Testis (tissue), 3 donors: ENCODE results near the gene FARP2. TPM values are rescaled to one million over a fixed set of nuclear protein-coding genes. Genes with fewer than 3 reads are reported as not detected.

Experiments
- DNase-seq: peaks from one replicate; pipeline ENCODE4 v3.0.0-alpha.2; 2019
- H3K27ac ChIP-seq, 2 donors: fragments of 200-600 bp; sonication (generic); one replicate each; pipeline ENCODE4 v1.5.1; 2019
- H3K27me3 ChIP-seq: fragments of 200-600 bp; sonication (generic); one replicate; pipeline ENCODE4 v1.5.1; 2019
- H3K36me3 ChIP-seq: fragments of 200-600 bp; sonication (generic); one replicate; pipeline ENCODE4 v1.5.1; 2017; ENCODE audit warnings: low read depth; ENCODE audit errors: missing control alignments
- H3K4me1 ChIP-seq: fragments of 200-600 bp; sonication (generic); one replicate; pipeline ENCODE4 v1.5.1; 2019
- H3K4me3 ChIP-seq, 2 donors: fragments of 200-600 bp; sonication (generic); one replicate each; pipeline ENCODE4 v1.5.1; 2017 to 2019
- H3K9me3 ChIP-seq: fragments of 200-600 bp; sonication (generic); one replicate; pipeline ENCODE4 v1.5.1; 2017
- POLR2A ChIP-seq: fragments of 450-650 bp; IDR thresholded peaks from one replicate; pipeline ENCODE4 v1.6.1; 2017; ENCODE audit warnings: antibody characterized with exemption, mild to moderate bottlenecking, moderate library complexity
- WGBS, 2 donors: methylation state at CpG; one replicate each; pipeline ENCODE4 v1.1.5; 2018; 5-methylcytosine and 5-hydroxymethylcytosine counted together
- intact Hi-C: fragments of 100-400 bp; cut with DNase I; formaldehyde crosslinking; loops from one replicate; pipeline ENCODE4 v1.15.1; 2023; ENCODE audit warnings: low total_unique reads
- polyA plus RNA-seq: library from polyadenylated mRNA; stranded (reverse); fragments of 350-450 nt; fragmentation: Illumina TruSeq; extraction: RNeasy Lipid Tissue Mini Kit (QIAGEN cat#74804); gene quantifications from one replicate; pipeline ENCODE4 v1.2.3, GENCODE V29; 2014; ENCODE audit warnings: low read depth, low replicate concordance; ENCODE audit not compliant: insufficient read depth
- total RNA-seq, 2 donors: library from RNA; depleted of rRNA; stranded (reverse); fragments of >200 nt; gene quantifications; one replicate each; pipeline ENCODE4 v1.2.3, GENCODE V29; 2016
- TF ChIP-seq, protein P1 (sequence below), 3 experiments: fragments of 450-650 bp in 2 of 3; fragments of 200-600 bp in 1 of 3; sonication (generic) in 1 of 3; IDR thresholded peaks; one replicate each; pipeline ENCODE4 v1.5.1; 2016 to 2019; ENCODE audit warnings: antibody characterized with exemption in 3 of 3, mild to moderate bottlenecking in 2 of 3, moderate library complexity in 1 of 3

The FARP2 gene
- total and polyA plus RNA-seq, 3 donors from 2014 or later = 69.8 to 145 (median 78.1) TPM

- no peak for DNase-seq
- 67 to 76% methylated on average over 2 of the region's 2 CpGs for WGBS, 2 donors
- intact Hi-C loops = no loop called here
- no peak overlapping the region for H3K27ac ChIP-seq
- no peak for TF ChIP-seq POLR2A
- TF ChIP-seq, protein P1, sequence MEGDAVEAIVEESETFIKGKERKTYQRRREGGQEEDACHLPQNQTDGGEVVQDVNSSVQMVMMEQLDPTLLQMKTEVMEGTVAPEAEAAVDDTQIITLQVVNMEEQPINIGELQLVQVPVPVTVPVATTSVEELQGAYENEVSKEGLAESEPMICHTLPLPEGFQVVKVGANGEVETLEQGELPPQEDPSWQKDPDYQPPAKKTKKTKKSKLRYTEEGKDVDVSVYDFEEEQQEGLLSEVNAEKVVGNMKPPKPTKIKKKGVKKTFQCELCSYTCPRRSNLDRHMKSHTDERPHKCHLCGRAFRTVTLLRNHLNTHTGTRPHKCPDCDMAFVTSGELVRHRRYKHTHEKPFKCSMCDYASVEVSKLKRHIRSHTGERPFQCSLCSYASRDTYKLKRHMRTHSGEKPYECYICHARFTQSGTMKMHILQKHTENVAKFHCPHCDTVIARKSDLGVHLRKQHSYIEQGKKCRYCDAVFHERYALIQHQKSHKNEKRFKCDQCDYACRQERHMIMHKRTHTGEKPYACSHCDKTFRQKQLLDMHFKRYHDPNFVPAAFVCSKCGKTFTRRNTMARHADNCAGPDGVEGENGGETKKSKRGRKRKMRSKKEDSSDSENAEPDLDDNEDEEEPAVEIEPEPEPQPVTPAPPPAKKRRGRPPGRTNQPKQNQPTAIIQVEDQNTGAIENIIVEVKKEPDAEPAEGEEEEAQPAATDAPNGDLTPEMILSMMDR (IDR thresholded peaks at IDR 0.05) = no peak
- H3K4me1 ChIP-seq = peaks cover 4% of the 10 kb centered on the region
- H3K9me3 ChIP-seq = no peaks in the 10 kb centered on the region
- H3K36me3 ChIP-seq = no peaks in the 10 kb centered on the region
- H3K27me3 ChIP-seq = no peaks in the 10 kb centered on the region
- no peak overlapping the region for H3K4me3 ChIP-seq
Observed at GRCh38 chr2:241309684-241310117, 46.4 kb upstream of the FARP2 start.

DNA sequence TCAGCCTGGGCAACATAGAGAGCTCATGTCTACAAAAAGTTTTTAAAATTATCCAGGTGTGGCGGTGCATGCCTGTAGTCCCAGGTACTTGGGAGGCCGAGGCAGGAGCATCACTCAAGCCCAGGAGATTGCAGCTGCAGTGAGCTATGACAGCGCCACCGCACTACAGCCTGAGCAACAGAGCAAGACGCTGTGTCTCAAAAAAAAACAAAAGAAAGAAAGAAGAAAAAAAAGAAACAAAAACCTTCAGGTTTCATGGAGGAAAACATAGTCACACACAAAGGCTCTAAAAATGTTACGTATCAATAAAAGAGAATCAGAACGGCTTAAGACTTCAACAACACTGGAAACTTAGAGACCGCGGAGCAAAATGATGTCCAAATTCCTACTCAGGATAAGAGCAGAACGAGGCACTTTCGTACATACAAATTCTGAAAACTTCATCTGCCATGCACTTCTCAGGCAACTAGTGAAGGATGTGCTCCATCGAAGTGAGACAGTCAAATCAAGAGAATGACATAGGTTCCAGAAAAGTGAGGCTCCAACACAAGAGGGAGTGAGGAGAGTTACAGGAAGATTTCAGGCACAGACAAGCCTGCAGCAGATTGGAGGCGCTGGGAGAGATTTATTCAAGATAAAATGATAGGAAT, 45.0 kb upstream of the FARP2 start:
- Histone ChIP-seq H3K4me3 (no peak overlapping the region), H3K27me3 (no peaks in the 10 kb centered on the region), H3K4me1 (peaks cover 4% of the 10 kb centered on the region), H3K9me3 (no peaks in the 10 kb centered on the region), H3K27ac (no peak overlapping the region), H3K36me3 (no peaks in the 10 kb centered on the region)
- WGBS, 2 donors = 90 to 93% methylated on average over 13 of the region's 13 CpGs
- TF ChIP-seq, protein P1 (IDR thresholded peaks at IDR 0.05) = no peak
- TF ChIP-seq POLR2A = no peak
- intact Hi-C loops = no loop called here
- no peak for DNase-seq

DNA sequence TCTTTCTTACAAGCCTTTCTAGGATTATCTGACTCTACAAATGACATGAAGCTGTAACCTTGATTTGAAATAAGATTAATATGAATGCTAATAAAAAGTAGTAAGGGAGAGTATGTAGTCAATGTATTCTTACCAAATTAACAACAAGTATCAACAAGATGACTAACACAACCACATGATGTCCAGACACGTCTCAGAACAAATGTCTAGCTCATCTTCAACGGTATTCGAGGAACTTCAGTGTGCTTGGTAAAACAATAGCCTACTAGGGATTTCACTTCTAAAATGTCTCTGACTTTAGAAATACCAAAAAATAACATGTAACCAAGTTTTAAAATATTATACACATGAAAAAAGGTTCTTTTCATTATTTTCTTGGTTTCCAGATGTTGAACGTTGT, 44.0 kb upstream of the FARP2 start:
- WGBS, 2 donors = 61 to 73% methylated on average over 4 of the region's 4 CpGs
- DNase-seq = no peak
- Histone ChIP-seq H3K27me3 (no peaks in the 10 kb centered on the region), H3K4me3 (no peak overlapping the region), H3K36me3 (no peaks in the 10 kb centered on the region), H3K4me1 (peaks cover 7% of the 10 kb centered on the region), H3K9me3 (no peaks in the 10 kb centered on the region), H3K27ac (no peak overlapping the region)
- TF ChIP-seq, protein P1 (IDR thresholded peaks at IDR 0.05) = no peak
- no peak for TF ChIP-seq POLR2A
- intact Hi-C loops = no loop called here

GRCh38 chr2:241313543-241314095, 42.5 kb upstream of the FARP2 start:
- 59 to 73% methylated on average over 8 of the region's 8 CpGs for WGBS, 2 donors
- Histone ChIP-seq H3K9me3 (no peaks in the 10 kb centered on the region), H3K36me3 (no peaks in the 10 kb centered on the region), H3K4me3 (no peak overlapping the region), H3K27me3 (no peaks in the 10 kb centered on the region), H3K4me1 (peaks cover 22% of the 10 kb centered on the region), H3K27ac (no peak overlapping the region)
- no peak for DNase-seq
- TF ChIP-seq POLR2A = no peak
- TF ChIP-seq, protein P1 (IDR thresholded peaks at IDR 0.05) = no peak
- intact Hi-C loops = loop anchor here (2.0 kb wide), 1 partner anchor 41 kb away; no protein-coding TSS in a partner anchor
